Measurements from ENCODE around the gene FCRL4.

FCRL4 gene

DNA sequence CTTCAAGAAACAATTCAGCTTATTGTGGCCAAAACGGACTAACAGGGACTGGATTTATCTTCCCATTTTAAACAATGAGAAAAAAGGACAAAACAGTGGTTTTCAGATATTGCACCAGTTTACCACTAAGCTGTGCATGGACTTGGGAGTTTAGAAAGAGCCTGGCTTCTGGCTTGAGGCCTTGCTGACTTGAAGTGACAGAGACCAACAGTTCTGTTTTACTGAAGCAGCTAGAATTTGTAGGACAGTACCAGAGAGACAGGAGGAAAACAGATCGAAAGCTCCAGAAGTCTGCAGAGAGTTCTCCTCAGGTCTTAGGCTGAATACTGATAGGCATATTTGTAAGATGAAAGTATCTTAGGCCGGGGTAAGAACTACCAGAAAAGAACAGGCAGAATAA lies 20.5 kb downstream of the FCRL4 start:
- TF ChIP-seq EZH2 (optimal IDR thresholded peaks at IDR 0.05; ENCODE audit: low read depth, low read length): no peak
- TF ChIP-seq, protein P1, sequence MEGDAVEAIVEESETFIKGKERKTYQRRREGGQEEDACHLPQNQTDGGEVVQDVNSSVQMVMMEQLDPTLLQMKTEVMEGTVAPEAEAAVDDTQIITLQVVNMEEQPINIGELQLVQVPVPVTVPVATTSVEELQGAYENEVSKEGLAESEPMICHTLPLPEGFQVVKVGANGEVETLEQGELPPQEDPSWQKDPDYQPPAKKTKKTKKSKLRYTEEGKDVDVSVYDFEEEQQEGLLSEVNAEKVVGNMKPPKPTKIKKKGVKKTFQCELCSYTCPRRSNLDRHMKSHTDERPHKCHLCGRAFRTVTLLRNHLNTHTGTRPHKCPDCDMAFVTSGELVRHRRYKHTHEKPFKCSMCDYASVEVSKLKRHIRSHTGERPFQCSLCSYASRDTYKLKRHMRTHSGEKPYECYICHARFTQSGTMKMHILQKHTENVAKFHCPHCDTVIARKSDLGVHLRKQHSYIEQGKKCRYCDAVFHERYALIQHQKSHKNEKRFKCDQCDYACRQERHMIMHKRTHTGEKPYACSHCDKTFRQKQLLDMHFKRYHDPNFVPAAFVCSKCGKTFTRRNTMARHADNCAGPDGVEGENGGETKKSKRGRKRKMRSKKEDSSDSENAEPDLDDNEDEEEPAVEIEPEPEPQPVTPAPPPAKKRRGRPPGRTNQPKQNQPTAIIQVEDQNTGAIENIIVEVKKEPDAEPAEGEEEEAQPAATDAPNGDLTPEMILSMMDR (IDR thresholded peaks at IDR 0.05; ENCODE audit: low read length): peak; percentile 22
- Histone ChIP-seq H3K9me3 (replicated peaks; ENCODE audit: insufficient read depth, low read length) (no peaks in the 10 kb centered on the region), H3K4me1 (ENCODE audit: low read length) (peaks cover 10% of the 10 kb centered on the region), H3K9ac (ENCODE audit: low read length) (no peak overlapping the region), H4K20me1 (ENCODE audit: insufficient read depth, low read length) (no peaks in the 10 kb centered on the region), H3K36me3 (replicated peaks; ENCODE audit: insufficient read depth, low read length) (no peaks in the 10 kb centered on the region), H2AFZ (ENCODE audit: low read length) (no peak overlapping the region), H3K4me3 (ENCODE audit: low read length) (no peak overlapping the region), H3K4me2 (ENCODE audit: low read depth, low read length) (no peak overlapping the region), H3K27me3 (replicated peaks; ENCODE audit: insufficient read depth, low read length) (no peaks in the 10 kb centered on the region), H3K9me2 (replicated peaks; ENCODE audit: insufficient read depth, low read length) (no peaks in the 10 kb centered on the region), H3K79me2 (ENCODE audit: low read length) (no peaks in the 10 kb centered on the region), H3K27ac (ENCODE audit: low read length) (no peak overlapping the region), H3F3A (ENCODE audit: insufficient read depth, low read length) (no peaks in the 10 kb centered on the region)
- DNase-seq: no peak

DNA sequence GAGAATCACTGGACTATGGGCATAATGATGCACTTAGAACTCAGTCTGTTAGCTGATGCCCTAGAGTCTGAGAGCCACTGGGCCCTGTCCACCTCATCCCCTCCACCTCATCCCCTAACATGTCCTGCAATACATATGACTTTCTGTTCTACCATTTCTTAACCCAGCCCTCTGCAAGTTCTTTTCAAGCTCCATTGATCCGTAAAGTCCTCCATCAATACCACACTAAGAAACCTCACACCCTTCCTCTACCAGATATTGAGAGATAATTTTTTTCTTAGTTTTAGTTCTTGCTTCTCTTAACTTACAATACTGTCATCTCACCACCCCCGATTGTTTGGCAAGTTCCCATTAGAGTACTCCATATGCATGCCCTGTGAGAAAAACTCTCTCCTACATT lies 22.1 kb downstream of the FCRL4 start:
- TF ChIP-seq, protein P1 (IDR thresholded peaks at IDR 0.05; ENCODE audit: low read length): no peak
- TF ChIP-seq EZH2phosphoT487 (IDR thresholded peaks at IDR 0.05; ENCODE audit: low read length) (no peak), EZH2 (optimal IDR thresholded peaks at IDR 0.05; ENCODE audit: low read depth, low read length) (no peak)

DNA sequence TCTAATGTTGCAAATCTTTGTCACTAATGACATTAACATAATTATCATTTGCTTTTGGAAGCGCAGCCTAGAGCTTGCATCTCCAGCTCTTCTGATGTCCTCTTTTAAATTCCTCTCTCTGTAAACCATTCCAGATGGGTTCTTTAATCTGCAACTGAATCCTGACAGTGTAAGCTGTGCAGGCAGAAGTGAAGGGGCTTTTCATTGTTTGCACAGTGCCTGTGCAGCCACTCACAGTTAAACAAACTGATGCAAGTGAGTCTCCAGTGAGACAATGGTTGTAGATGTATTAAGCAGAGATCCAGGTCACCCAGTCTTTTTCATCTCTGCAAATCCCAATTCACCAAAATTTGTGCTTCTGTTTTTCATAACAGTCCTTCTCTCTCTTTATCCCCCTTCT lies 23.0 kb downstream of the FCRL4 start:
- no peaks in the 10 kb centered on the region for H3K9me3 ChIP-seq (replicated peaks; ENCODE audit: insufficient read depth, low read length)
- H3K4me1 ChIP-seq (ENCODE audit: low read length): peaks cover 3% of the 10 kb centered on the region; the same call in 1 of the 2 replicates
- no peak overlapping the region for H3K4me3 ChIP-seq (ENCODE audit: low read length)
- H3F3A ChIP-seq (ENCODE audit: insufficient read depth, low read length): no peaks in the 10 kb centered on the region
- TF ChIP-seq, protein P1 (IDR thresholded peaks at IDR 0.05; ENCODE audit: low read length): no peak
- no peak for TF ChIP-seq EZH2phosphoT487 (IDR thresholded peaks at IDR 0.05; ENCODE audit: low read length)
- TF ChIP-seq EZH2 (optimal IDR thresholded peaks at IDR 0.05; ENCODE audit: low read depth, low read length): no peak
- no peaks in the 10 kb centered on the region for H3K36me3 ChIP-seq (replicated peaks; ENCODE audit: insufficient read depth, low read length)
- no peak overlapping the region for H3K9ac ChIP-seq (ENCODE audit: low read length)
- H2AFZ ChIP-seq (ENCODE audit: low read length): no peak overlapping the region
- H4K20me1 ChIP-seq (ENCODE audit: insufficient read depth, low read length): no peaks in the 10 kb centered on the region
- no peaks in the 10 kb centered on the region for H3K27me3 ChIP-seq (replicated peaks; ENCODE audit: insufficient read depth, low read length)
- H3K79me2 ChIP-seq (ENCODE audit: low read length): no peaks in the 10 kb centered on the region
- H3K4me2 ChIP-seq (ENCODE audit: low read depth, low read length): no peak overlapping the region
- no peak overlapping the region for H3K27ac ChIP-seq (ENCODE audit: low read length)
- no peak for DNase-seq
- H3K9me2 ChIP-seq (replicated peaks; ENCODE audit: insufficient read depth, low read length): no peaks in the 10 kb centered on the region

More for the DNA sequence above, 22.1 kb downstream of the FCRL4 start:
- Histone ChIP-seq H2AFZ (ENCODE audit: low read length) (no peak overlapping the region), H3K4me3 (ENCODE audit: low read length) (no peak overlapping the region), H3K4me2 (ENCODE audit: low read depth, low read length) (no peak overlapping the region), H3K4me1 (ENCODE audit: low read length) (peaks cover 10% of the 10 kb centered on the region), H3K9me3 (replicated peaks; ENCODE audit: insufficient read depth, low read length) (no peaks in the 10 kb centered on the region), H3F3A (ENCODE audit: insufficient read depth, low read length) (no peaks in the 10 kb centered on the region), H3K79me2 (ENCODE audit: low read length) (no peaks in the 10 kb centered on the region), H3K27ac (ENCODE audit: low read length) (no peak overlapping the region), H3K9ac (ENCODE audit: low read length) (no peak overlapping the region), H4K20me1 (ENCODE audit: insufficient read depth, low read length) (no peaks in the 10 kb centered on the region), H3K36me3 (replicated peaks; ENCODE audit: insufficient read depth, low read length) (no peaks in the 10 kb centered on the region), H3K9me2 (replicated peaks; ENCODE audit: insufficient read depth, low read length) (no peaks in the 10 kb centered on the region), H3K27me3 (replicated peaks; ENCODE audit: insufficient read depth, low read length) (no peaks in the 10 kb centered on the region)
- no peak for DNase-seq

Measured in MM.1S (cell line).